ENCODE measurements around the gene CCDC171.

GRCh38 chr9:15837079-15837679 lies 284.3 kb downstream of the CCDC171 start:
- TF ChIP-seq RAD21 (IDR thresholded peaks at IDR 0.05; ENCODE audit: low read depth) (peak; percentile 71), EGR1 (IDR thresholded peaks at IDR 0.05) (no peak), NFIC (IDR thresholded peaks at IDR 0.05) (no peak), MAX (IDR thresholded peaks at IDR 0.05) (no peak), EP300 (IDR thresholded peaks at IDR 0.05; ENCODE audit: borderline replicate concordance) (no peak), YY1 (IDR thresholded peaks at IDR 0.05; ENCODE audit: low read depth) (no peak), TAF1 (IDR thresholded peaks at IDR 0.05; ENCODE audit: low read depth) (no peak), CEBPB (IDR thresholded peaks at IDR 0.05) (no peak), REST (IDR thresholded peaks at IDR 0.05; ENCODE audit: low read depth) (no peak), TEAD4 (IDR thresholded peaks at IDR 0.05) (no peak), USF1 (IDR thresholded peaks at IDR 0.05) (no peak), FOXM1 (IDR thresholded peaks at IDR 0.05; ENCODE audit: borderline replicate concordance, low read depth) (no peak)
